HG03097 (cell line): ENCODE results near the gene INF2.

Source experiments
- ATAC-seq: cut with Tn5 transposase; IDR thresholded peaks from one replicate; pipeline ENCODE4 v1.9.1; 2021; ENCODE audit not compliant: unreplicated experiment, low FRiP score

The INF2 gene

GRCh38 chr14:104732355-104732804 lies 43.0 kb downstream of the INF2 start:
- ATAC-seq, result no peak

DNA sequence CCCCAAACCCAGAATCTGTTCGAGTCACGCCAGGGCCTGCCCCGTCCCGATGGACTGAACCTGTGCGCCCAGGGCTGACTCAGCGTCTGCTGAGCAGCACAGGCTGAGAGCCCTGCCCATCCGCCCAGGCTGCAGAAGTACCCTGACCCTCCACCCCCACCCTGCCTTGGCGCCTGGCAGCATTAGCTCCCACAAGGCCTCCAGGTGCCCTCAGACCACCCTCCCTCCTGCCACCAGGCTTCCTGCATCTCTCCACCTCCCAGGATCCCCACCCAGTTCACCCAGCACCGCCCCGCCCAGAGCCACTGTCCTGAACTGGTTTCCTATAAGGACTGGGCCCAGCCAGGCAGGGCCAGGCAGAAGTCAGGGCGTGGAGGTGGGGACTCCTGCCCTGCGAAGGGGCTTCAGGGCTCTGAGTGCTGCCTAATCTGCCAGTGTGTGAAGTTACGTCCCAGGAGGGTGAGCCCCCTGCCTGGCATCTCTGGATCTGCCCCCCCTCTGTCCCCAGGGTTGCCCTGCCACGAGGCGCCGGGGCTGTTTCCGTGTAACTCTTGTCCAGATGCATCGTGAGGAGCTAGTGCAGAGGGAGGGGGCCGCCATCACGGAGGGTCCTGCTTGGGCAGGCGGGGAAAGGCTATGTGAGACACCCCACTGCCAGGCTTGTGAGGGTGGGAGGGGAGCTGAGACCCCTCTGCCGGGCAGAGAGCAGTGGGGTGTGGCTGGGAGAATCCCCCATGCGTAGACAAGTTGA lies 43.7 kb downstream of the INF2 start:
- ATAC-seq, result no peak

DNA sequence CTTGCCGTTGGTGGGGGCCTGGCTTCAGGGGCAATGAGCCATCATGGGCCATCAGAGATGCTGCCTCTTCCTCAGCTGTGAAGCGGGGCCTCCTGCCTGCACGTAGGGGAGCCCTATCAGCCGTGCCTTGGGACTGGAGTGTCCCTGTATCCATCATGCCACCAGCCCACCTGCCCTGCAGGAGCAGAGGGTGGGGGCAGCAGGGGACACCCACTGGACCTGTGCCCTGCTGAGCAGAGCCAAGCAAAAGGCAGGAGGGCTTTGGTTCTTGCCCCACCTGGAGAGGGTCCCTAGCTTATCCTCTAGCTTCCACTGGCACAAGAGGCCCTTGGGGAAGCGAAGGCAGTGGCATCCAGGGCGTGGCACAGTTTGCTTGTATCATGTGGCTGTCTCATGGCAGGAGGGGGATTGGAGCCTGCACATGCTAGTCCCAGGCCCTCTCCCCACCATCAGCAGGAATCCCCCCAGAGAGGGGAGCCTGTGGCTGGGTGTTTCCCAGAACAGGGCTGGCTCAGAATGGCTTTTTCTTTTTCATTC lies 44.7 kb downstream of the INF2 start:
- ATAC-seq, result no peak

- ATAC-seq, result no peak
Measured at GRCh38 chr14:104734601-104734990, 45.2 kb downstream of the INF2 start.

- no peak for ATAC-seq
Measured at GRCh38 chr14:104734991-104735779, 45.8 kb downstream of the INF2 start.

GRCh38 chr14:104735830-104736642 lies 46.6 kb downstream of the INF2 start:
- ATAC-seq, result no peak

DNA sequence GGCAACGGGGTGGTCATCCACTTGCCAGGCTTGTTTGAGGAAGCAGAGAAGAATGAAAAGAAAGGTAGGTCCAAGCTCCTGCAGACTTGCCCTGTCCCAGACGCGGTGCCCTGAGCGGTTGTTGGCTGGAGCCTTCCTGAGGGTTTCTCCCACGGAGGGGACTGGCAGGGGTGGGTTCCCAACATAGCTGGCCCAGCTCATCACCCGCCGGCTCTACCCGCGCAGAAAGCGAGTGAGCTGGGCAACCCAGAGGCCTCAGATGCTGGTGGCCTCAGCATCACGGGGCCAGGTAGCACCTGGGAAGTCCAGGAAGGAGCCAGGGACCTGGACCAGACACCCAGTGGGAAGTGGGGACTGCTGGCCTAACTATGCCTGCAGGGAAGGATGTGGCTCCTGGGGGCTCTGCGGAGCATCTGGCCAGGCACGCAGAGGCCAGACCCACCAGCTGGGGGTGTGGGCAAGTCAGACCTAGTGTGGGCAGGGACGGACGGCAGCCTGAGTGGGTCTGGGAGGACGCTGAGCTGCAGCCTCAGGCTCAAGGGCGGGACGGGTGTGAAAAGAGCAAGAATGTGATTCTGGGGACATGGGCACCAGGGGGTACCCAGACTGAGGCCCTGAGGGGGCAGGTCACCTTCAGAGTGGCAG lies 49.1 kb downstream of the INF2 start:
- ATAC-seq, result no peak

DNA sequence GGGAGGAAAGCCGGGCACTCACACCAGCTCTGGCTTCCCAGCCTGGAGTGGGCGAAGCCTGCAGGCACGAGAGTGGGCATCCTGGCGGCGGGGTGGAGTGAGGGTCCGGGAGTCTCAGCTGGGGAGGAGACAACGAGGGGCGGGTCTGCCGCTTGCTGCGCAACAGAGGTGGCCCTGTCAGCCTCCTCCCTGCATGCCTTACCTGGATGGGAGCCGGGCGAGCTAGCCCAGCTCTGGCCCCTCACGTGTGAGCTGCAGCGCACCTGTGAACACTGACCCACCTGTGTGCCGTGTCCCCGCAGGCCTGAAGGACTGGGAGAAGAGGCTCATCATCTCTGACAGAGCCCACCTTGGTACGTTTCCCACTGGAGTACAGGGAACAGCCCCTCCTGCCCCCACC lies 49.6 kb downstream of the INF2 start:
- no peak for ATAC-seq

- ATAC-seq, result no peak
Measured at GRCh38 chr14:104739546-104740516, 50.4 kb downstream of the INF2 start.

GRCh38 chr14:104741108-104741802 lies 51.8 kb downstream of the INF2 start:
- no peak for ATAC-seq

DNA sequence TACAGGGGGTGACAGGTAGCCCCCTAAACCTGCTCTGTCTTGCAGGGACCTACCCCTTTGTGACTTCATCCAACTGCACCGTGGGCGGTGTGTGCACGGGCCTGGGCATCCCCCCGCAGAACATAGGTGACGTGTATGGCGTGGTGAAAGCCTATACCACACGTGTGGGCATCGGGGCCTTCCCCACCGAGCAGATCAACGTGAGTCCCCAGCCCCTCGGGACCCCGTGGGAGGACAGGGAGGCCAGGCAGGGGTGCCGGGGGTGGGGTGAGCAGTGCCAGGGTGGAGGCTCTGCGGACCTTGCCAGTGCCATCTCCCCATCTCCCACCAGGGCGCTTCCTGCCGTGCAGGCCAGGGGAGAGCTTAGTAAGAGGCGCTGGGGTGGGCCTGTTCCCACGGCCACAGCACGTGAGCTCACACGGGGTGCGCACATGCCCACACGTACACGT lies 52.4 kb downstream of the INF2 start:
- ATAC-seq, result no peak

GRCh38 chr14:104742586-104743455 lies 53.4 kb downstream of the INF2 start:
- no peak for ATAC-seq

- ATAC-seq, result no peak
Measured at GRCh38 chr14:104743461-104744380, 54.3 kb downstream of the INF2 start.

GRCh38 chr14:104744484-104744883 lies 55.1 kb downstream of the INF2 start:
- ATAC-seq, result no peak

- ATAC-seq, result no peak
Measured at GRCh38 chr14:104745431-104745830, 56.0 kb downstream of the INF2 start.

GRCh38 chr14:104746071-104746545 lies 56.7 kb downstream of the INF2 start:
- no peak for ATAC-seq
